Measurements from ENCODE around the gene JAKMIP1.

The JAKMIP1 gene

DNA sequence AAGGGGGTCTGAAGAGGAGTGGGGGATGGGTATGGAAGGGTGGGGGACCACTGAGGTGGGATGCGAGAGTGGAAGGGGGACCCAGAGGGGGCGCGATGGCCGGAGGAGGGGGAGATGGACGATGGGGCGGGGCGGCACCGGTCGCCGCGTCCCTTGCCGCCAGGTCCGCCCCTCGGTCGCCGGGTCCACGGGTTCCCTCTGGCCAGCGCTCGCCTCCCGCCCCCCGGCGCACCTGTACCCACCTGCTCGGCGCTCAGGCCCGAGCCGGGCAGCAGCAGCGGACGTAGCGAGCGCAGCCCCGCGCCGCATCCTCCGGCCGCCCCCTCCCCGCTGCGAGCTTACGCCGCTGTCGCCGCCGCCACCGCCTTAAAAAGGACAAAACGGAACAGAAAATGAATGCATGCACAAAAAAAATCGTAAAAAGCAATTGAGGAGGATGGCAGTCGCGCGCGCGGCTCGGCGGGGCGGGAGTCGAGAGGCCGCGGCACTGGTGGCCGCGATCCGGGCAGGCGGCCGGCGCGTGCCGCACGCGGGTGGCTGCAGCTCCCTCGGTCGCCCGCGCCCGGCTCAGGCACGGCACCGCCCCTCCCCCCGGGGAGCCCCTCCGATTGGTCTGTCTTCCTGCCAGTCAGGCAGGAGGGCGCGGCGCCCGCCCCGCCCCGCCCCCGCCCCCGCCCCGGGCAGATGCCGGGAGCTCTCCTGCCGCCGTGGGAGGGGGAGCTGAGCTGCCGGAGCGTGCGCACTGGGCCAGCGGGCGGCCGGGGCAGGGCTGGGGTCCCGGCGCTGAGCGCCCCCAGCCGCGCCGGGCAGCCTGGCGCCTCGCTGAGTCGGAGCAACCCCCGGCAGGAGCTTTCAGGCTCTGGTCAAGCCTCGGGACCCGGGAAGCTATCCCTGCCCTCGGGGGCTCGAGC lies at the start of gene JAKMIP1:
Gene JAKMIP1, minus strand, starts transcription at position 539 of the 911 bp plus-strand sequence. CDS start 87,699 bp downstream, outside the sequence.
- no peak for DNase-seq

DNA sequence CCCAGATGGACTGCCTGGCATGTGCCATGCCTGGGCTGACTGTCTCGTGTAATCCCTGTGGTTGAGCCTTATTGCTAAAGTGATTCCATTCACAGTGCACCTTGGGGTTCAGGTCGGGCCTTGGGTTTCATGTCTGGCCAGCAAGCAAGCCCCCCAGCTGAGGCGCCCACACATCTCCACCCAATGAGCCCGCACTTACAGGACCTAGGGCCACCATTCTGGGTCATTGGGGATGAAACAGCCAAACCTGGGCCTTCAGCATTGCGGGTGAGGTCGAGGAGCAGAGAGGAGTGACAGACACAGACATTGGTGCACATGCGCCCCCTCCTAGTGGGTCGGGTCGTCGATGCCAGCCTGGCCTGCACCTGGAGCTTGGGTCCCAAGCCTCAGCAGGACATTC lies 48.0 kb upstream of the JAKMIP1 start:
- no peak for DNase-seq

DNA sequence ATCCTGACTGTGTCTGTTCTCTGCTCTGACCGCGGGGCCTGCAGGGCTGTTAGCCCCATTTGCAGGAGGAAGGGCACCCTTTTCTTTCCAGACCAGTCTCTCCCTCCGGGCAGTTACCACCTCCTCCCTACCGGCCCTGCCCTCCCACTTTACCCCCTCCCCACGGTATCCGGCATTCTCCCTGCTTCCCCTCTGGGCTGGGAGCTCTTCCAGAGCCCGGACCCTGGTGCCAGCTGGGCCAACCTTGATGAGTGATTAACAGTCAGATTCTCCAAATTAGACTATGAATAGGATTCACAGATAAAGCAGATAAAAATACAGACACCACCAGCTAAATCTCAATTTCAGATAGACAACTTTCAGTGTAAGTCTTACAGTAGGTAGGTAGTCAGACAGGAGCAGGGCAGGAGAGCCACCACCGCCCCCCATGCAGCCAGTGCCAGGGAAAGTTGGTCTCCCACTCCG lies 45.9 kb upstream of the JAKMIP1 start:
- DNase-seq: no peak

DNA sequence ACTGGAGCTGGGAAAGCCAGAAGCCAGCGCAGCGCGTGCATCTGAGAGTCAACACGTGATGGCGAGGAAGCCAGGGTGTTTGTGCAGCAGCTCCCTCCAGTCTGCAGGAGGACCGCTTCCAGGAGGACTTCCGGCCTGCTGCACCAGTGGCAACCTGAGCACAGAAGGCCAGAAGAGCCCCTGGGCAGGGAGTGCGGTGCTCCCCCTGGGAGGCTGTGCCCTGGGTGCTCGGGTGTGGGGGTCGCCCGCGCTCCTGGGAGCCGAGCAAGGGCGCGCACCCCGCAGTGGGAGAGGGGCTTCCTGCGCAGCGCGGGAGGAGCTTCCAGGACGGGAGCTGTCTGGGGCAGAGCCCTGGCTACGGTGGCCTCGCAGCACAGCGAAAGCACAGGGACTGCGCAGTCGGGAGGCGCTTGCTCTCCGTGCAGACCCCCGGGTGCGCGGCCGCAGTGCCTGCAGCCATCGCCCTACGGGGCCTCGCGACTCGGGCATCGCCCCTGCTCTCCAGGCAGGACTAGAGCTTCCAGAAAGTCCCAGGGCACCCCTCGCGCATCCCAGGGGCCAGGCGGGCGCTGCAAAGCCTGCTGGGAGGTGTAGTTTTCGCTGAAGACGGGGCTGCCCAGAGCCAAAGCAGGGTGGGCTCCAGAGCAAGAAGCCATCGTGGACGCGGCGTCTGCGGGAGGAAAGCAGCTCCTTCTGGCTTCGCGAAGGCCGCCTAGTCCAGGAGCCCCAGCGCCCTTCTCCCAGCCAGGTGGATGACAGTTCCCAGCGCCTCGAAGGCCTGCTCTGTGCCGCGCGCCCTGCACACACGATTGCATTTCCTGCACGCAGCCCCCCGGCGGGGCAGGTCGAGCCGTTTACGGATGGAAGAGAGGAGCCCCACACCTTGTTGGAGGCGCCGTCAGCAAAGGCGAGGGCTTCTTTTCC lies 45.2 kb upstream of the JAKMIP1 start:
- no peak for DNase-seq

DNA sequence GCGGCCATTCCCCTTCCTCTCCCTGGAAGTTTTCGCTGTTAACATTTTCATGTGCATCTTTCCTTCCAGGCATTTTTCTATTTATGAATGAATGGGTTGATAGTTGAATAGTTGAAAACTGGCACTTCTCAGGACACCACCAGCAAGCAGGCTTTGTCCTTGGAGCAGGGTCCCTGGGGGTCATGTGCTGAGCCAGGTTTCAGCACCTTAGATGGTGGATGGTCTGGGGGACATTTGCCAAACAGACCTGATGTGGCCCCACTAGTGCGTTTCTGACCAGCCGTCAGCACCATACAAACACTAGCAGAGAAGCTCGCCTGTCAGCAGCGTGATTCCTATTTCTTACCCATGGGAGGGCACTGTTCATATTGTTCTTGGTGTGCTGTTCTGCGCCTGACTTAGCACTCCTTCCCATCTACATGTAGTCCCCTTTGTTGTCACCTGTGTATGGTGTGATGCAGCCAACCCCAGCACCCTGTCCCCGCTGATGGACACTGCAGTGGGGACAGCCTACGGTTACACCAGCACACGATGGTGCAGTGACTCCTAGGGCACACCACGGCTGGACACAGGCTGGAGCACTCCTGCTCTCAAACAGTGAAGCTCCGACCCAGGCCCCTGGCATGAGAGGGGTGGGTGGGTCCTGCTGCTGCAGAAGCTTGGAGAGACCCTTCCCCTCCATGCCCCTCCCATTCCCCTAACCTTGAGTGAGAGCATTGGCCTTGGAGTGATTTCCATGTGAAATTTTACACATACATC lies 42.1 kb upstream of the JAKMIP1 start:
- DNase-seq: no peak

DNA sequence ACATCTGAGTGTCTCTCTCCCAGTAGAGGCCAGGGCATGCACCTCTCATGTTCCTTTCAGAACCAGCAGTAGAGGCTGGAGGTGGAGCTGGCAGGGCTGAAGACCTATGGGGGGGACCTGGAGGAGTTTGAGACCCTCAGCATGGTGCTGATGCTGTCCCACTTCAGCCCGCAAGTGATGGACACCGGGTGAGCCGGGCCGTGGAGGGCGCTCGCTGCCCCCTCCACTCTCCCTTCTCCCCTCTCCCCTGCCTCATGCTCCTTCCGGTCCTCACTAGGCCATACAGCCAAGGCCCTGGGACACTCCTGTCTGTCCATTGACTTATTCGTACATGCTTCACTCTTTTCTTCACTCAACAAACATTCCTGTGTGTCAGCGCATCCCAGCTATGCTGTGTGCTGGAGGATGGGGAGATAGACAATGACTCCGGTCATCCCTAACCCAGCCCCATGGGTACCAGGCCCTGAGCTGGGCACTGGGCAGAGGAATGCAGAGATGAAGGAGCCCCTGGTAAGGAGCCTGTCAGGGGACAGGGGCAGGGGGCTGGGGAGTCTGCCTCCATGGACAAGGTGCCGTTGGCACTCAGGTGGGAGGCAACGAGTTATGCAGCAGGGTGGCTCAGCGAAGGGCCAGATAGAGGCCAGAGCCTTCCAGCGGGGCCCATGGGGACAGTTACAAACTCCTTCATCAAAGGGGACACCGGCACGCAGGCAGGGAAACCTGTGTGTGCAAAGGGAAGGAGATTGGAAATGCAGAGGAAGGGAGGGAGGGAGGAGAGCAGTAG lies 40.9 kb upstream of the JAKMIP1 start:
- no peak for DNase-seq

DNA sequence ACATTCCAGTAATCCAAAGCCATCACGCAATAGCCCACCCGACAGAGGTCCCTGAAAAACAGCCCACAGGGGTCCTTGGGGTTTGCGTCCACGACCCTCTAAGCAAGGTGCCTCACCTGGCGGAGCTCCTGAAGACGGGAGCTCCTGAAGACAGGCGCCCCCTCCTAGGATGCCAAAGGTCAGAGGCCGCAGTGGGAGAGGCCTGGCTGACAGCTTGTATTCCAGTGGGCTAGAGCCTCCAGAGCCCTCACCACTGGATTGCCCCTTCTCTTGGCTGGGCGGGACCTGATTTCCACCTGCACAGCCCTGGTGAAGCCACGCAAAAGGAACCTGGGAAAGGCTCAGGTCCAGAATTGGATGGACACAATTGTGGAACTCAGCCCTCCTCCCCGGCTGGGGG lies 39.6 kb upstream of the JAKMIP1 start:
- no peak for DNase-seq

DNA sequence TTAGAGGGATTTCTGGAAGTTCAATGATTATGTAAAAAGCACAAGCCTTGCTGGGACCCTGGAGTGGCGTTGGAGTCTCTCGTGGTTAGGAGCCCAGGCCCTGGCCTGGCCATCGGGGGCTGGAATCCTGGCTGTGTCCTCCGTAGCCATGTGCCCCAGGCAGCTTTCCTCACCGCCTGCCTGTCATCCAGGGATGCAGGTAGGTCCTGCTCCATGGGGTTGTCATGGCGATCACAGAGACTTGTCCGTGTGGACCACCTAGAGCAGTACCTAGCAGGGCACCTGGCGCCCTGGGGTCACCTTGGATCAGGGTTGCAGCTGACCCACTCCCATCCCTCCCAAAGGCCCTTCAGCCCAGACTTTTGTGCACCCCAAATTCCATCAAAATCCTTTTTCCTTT lies 39.1 kb upstream of the JAKMIP1 start:
- no peak for DNase-seq

DNA sequence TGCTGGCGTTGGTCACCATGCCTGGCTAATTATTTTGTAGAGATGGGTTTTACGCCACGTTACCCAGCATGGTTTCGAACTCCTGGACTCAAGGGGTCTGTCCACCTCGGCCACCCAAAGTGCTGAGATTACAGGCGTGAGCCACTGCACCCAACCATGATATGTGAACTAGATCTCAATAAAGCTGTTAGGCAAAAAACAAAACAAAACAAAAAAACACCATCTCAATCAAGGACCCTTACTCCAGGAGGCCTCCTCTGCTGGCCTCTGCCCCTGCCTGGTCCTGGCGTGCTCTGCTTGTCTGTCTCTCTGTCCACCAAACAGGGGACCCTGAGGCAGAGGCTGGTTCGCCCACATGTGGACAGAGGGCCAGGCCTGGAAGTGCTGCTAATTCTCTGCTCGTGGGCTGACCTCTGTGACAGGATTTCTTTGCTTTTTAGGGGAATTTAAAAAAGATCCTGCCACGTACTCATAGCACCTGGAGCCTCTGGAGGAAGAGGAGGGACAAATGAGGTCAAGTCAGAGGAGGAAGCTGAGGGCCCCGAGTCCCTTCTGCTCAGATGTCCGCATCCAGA lies 36.6 kb upstream of the JAKMIP1 start:
- no peak for DNase-seq

DNA sequence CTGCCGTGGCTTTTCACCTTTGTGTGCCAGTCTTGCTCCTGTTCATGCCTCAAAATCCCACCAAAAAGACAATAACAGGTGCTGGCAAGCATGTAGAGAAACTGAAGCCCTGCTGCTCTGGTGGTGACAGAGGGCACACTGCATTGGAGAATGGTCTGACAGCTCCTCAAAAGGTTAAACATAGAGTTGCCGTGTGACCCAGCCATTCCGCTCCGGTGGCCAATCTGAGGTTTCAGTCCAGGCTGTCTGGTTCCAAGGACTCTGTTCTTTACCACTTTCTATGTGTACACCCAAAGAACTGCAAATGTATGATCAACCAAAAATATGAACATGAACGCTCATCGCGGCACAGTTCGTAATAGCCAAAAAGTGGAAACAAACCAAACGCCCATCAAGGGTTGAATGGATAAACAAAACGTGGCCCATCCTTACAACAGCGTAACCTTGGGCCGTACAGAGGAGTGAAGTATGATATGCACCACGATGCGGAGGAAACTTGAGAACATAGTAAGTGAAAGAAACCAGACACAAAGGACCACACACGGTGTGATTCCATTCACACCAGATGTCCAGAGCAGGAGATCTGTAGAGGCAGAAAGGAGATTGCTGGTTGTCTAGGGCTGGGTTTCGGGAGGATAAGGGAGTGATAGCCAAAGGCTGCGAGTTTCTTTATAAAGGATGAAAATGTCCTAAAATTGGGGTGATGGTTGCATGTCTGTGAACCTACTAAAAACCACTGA lies 35.7 kb upstream of the JAKMIP1 start:
- no peak for DNase-seq

DNA sequence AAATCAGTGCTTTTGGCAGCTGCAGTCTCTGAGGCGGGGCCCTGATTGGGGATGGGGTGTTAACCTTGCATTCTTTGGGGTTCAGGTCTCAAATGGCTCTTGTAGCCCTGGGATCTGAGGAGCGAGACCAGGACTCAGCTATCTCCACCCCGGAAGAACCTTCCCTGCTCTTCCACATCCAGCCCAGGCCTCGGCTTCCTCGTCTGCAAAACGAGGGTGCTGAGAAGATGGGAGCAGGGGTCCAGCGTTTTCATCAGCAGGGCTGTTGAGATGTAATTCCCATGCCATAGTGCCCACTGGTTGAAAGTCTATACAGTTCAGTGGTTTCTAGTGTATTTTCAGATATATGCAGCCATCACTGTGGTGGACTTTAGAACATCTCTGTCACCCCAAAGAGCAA lies 34.7 kb upstream of the JAKMIP1 start:
- DNase-seq: no peak

DNA sequence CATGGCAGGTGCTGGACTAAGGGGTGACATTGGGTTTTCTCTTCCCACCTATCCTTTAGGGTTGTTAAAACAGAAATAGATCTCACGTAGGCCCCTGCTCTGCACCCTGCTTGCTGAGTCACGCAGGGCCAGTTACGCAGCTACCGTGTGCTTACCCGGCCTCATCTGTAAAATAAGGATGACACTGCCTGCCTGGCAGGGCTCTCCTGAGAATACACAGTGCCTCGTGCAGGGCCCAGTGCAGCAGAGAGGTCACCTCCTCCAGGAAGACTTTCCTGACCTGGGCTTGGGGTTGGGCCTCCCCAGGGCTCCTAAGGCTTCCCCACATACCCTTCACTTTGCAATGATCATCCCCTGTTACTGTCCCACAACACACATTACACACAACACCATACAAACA lies 33.6 kb upstream of the JAKMIP1 start:
- DNase-seq: no peak

DNA sequence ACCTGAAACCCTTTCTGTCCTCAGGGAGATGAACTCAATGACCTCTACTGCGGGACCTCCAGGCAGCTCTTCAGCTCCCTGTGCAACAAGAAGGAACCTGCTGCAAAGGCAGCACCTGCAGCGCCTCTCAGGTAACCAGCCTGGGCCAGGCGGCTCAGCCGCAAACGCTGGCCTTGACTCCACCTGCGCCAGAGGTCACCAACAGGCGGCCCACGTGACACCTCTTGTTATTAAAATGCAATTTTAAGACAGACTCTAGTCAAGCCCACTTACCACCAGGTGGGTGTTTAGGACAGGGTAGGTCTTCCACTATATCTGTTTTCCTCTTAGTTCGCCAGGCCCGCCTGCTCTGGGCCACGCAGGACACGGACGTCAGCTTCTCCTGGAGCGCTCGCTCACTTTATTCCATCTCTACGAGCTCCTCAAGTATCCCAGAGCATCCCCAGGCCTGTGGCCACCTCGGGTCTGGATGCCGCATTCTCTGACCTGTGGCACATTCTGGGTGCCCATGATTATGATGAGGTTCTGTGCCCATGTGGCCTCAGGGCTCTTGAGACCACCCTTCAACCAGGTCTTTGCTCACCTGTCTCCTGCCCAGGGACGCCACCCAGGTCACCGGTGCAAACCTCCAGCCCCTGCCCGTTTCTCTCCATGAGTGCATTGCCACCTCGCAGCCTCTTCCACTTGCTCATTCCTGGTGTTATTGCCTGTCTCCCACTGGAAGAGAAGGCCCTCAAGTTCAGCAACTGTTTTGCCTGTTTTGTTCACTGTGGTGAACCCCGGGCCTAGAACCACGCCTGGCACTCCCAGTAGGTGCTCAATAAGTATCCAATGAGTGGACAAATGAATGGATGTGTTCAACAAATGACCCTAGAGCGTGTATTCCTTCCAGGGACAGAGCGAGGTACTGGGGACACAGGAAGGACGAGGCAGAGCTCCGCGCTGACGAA lies 32.8 kb upstream of the JAKMIP1 start:
- DNase-seq: no peak

DNA sequence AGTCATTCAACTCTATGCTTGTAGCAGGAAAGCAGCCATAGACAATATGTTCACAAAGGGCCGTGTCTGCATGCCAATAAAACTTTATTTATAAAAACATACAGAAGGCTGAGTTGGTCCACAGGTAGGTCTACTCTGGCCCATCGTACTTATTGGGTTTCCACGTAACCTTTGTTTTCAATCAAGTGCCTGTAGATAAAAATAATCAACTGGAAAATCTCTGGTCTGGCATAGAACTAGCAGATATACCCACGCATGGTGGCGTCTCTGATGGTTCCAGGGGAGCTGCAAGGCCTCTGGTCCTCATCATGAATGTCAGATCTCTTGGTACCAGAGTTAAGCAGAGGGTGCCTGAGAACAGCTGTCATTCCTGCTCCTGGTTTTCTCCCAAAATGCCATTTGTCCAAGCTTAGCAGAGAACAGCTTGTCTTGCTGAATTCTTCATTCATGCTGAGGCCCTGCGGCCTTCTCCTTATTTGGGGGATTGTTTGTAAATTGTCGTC lies 31.4 kb upstream of the JAKMIP1 start:
- DNase-seq: no peak

DNA sequence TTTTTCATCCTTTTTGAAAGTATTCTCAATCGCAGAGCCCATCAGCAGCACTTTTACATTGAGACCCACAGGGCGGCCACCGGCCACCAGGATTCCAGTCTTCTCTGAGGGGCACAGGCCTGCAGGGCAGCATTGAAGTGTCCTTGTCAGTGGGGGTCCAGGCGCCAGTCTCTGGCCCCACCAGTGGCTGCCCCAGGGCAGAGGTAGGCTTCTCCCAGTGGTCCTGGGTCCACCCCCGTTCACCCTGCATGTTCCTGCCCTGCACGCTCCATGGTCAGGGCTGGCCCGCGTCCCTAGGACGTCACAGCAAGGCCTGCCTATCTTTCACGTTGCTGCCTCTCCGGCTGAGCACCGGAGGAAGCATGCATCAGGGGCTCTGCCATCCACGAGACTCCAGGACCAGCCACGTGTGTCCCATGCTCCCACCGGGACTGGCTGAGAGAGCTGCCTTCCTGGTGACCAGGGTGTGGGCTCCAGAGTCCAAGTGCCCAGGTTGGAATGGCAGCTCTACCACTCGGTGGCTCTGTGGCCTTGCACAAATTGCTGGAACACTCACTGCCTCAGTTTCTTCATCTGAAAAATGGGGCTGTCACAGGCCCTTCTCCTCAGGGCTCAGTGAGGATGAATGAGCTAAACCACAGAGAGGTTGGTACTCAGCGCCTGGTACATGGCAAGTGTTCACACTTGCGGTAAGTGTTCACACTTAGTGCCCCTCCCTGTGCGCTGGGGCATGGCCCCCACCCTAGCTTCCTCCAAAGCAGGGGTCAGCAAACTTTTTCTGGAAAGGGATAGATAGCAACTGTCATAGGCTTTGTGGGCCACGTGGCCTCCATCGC lies 30.7 kb upstream of the JAKMIP1 start:
- no peak for DNase-seq

DNA sequence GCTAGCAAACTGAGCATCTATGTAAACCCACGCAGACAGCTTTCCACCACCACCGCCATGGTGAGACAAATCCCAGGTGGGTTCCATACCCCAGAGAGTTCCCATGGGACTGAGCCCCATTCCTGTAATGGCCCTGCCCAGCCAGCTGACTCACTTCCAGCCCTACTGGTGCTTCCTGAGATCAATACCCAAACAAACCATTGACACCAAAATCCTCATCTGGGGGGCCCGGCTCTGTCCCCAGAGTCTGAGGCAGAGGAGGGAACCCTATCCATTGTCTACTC lies 30.1 kb upstream of the JAKMIP1 start:
- no peak for DNase-seq

DNA sequence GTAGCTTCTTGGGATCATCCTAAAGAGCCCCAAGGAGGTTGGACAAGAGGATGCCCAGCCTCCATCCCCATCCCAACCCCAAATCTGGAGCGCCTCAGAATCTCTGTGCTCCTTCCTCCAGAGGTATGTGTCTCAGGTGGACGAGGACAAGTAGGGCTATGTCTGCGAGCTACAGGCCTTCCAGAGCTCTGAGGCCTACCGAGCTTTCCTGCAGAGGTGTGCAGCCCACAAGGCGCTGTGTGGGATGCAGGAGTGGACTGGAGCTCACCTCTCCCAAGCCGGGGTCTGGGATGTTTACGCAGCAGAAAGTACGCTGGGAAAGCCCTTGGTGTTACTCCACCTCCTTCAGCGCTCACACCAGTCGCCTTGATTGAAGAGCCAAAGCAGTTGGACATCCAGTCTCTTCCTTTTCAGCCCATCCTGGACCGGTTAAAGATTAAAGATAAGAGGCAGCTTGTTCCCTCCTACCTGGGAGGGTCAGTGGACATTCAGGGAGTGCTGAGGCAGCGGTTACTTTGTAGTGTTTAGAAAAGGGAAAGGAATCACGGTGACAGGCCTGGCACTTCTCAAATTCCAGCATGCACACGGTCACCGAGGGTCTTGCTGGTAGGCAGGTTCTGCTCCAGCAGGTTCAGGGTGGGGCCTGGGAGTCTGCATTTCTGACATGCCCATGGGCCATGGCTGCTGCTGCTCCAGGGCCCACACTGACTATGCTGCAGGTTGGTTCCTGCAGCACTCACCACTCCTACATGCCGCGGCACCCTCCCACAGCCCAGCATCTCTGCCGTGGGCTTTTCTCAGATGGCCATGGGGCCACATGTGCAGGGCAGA lies 29.5 kb upstream of the JAKMIP1 start:
- DNase-seq: no peak

DNA sequence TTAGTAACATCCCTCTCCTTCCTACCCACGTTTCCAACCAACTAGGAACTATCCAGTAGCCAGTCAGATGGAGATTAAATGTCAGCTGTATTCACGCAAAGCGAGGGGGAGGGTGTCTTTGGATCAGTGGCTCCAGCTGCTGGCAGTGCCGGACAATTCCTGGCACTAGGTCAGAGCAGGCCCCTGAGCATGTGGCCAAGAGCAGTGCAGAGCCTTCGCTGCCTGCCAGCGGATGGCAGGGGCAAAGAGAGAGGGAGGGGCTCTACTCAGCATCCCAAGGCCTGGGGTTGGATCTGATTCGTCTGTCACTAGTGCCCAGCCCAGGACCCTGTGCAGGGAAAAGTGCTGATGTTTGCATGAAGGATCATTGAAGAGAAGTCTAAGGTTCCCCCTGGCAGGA lies 28.7 kb upstream of the JAKMIP1 start:
- DNase-seq: no peak

Data from KG1 (cell line).